Measurements from ENCODE around the gene RFC5. TPM values are rescaled to one million over a fixed set of nuclear protein-coding genes. Genes with fewer than 3 reads are reported as not detected.
A peak's percentile ranks its signal among the peaks of the same experiment; 100 is the strongest.

The RFC5 gene
- total and polyA plus RNA-seq, 2 of the 4 experiments (the other 2 are of a cell fraction): 14.7 to 20.1 TPM

DNA sequence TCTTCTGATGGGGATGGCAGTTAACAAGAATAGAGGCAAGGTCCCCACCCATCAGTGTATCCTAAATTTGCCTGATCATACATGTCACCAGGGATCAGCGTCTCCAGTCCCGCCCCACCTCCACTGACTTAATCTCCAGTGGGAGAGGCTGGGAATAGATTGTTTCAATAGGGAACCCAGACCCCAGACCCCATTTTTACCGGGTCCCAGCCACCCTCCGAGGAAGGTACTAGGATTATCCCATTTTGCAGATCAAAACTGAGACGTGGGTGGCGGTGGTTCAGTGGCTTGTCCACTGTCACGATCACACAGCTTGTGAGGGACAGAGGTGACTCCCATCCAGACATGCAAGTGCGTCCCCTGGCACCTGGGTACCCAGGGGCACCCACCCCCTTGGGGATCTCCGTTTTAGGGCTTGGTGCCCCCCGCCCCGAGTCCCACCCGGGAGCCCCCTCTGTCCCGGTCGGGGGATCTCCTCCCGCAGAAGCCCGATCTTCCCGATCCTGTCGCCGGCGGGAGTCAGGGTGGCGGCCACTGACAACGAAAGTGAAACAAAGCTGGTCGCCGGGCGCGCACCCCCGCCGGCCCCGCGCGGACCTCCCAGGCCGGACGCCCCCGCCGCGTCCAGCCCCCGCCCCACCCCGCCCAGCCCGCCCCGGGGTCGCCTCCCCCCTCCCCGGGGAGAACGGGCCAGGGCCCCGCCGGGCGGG lies 44.0 kb downstream of the RFC5 start:
- intact Hi-C loops (cut with micrococcal nuclease) (loop anchor here (5.0 kb wide), 2 partner anchors 77 to 317 kb away; partner anchors contain the start of genes PEBP1 and SUDS3), dilution Hi-C loops (cut with HindIII; ENCODE audit: low sequenced_read_pairs, unreplicated experiment) (no loop called here), in situ Hi-C loops (cut with MboI; ENCODE audit: low sequenced_read_pairs) (no loop called here)
- H2AFZ ChIP-seq (replicated peaks; ENCODE audit: low read length, poor library complexity): peak overlapping the region; percentile 58
- peak overlapping the region; percentile 85 for H4K5ac ChIP-seq (ENCODE audit: low read depth, low read length)
- peaks cover 10% of the 10 kb centered on the region for H3K4me1 ChIP-seq (ENCODE audit: control insufficient read depth, insufficient read depth, low read length)
- peak overlapping the region; percentile 98 for H3K4me2 ChIP-seq (ENCODE audit: low read depth, low read length)
- 2% methylated on average over 5 of the region's 46 CpGs; no CpG with 5 or more reads in 1 of the 2 experiments for WGBS, 2 experiments (ENCODE audit: extremely low coverage in 2 of 2, insufficient read length in 1 of 2)
- H4K8ac ChIP-seq (ENCODE audit: low read depth in 2 of 2, low read length in 2 of 2): peak overlapping the region; percentile 73 to 95
- H3K18ac ChIP-seq (ENCODE audit: low read depth, low read length): peak overlapping the region; percentile 91
- H3K56ac ChIP-seq (ENCODE audit: extremely low read depth, insufficient read depth, low read length): peak overlapping the region; percentile 95
- TF ChIP-seq RAD21 (IDR thresholded peaks at IDR 0.05; ENCODE audit: low read length): no peak
- peak overlapping the region; percentile 96 for H3K23ac ChIP-seq (ENCODE audit: low read depth, low read length)
- peak overlapping the region; percentile 100 for H3K4ac ChIP-seq (ENCODE audit: low read depth, low read length)
- peak overlapping the region; percentile 98 for H3K27ac ChIP-seq (ENCODE audit: insufficient read depth, low read length)
- no peaks in the 10 kb centered on the region for H3K9me3 ChIP-seq (ENCODE audit: control insufficient read depth, insufficient read depth, low read length)
- peak; percentile 43 for ATAC-seq (ENCODE audit: low read depth)
- BruUV-seq (replicated peaks): no TSS peak
- H3K27me3 ChIP-seq (ENCODE audit: control insufficient read depth, insufficient read depth, low read length): no peaks in the 10 kb centered on the region
- H3K14ac ChIP-seq (replicated peaks; ENCODE audit: low read depth, low read length): peak overlapping the region; percentile 96
- peaks cover 10% of the 10 kb centered on the region for H4K20me1 ChIP-seq (ENCODE audit: insufficient read depth, low read length)
- peak overlapping the region; percentile 98 for H3K9ac ChIP-seq (ENCODE audit: low read depth, low read length)
- peaks cover 8 to 63% of the 10 kb centered on the region in 2 experiments for H3K79me1 ChIP-seq (ENCODE audit: low read depth in 1 of 2, low read length in 2 of 2)
- peak overlapping the region; percentile 71 for H2BK20ac ChIP-seq (ENCODE audit: low read depth, low read length)
- DNase-seq: no peak
- peaks cover 12% of the 10 kb centered on the region for H3K9me1 ChIP-seq (ENCODE audit: insufficient read depth, low read length)
- ChIA-PET POLR2A (ENCODE audit: unreplicated experiment) (interaction anchor here (0.6 kb wide), 2 partner anchors 41 to 325 kb away, joined by 3 to 24 read pairs; no protein-coding TSS in a partner anchor), CTCF (no interaction called here)
- H2AK5ac ChIP-seq (ENCODE audit: low read depth, low read length): peak overlapping the region; percentile 99
- peak overlapping the region; percentile 85 for H2BK120ac ChIP-seq (ENCODE audit: low read depth, low read length)
- no peaks in the 10 kb centered on the region; the same call in 1 of the 2 replicates for H3K36me3 ChIP-seq (ENCODE audit: control insufficient read depth, insufficient read depth, low read length)
- peak overlapping the region; percentile 75 for H2BK5ac ChIP-seq (ENCODE audit: low read depth, low read length, poor library complexity, severe bottlenecking)
- H4K91ac ChIP-seq (ENCODE audit: insufficient read depth, low read depth, low read length): peak overlapping the region; percentile 89
- H2BK15ac ChIP-seq (ENCODE audit: low read depth, low read length): peak overlapping the region; percentile 33; the same call in 1 of the 3 replicates
- H3K4me3 ChIP-seq (ENCODE audit: insufficient read depth, low read depth, low read length): peak overlapping the region; percentile 66
- H2AK9ac ChIP-seq (replicated peaks; ENCODE audit: low read depth, low read length, poor library complexity): peak overlapping the region; percentile 99
